Fibroblast of skin of right quadriceps (primary cell): ENCODE results near the gene NPAS3.
"Not testable (repeated sequence)": the region's sequence is repeated elsewhere in the genome, so short reads cannot be mapped to it uniquely, and the experiment has no call there.

ENCODE experiments used
- DNase-seq: peaks from one replicate; pipeline ENCODE4 v3.0.0-alpha.2; 2013

NPAS3 gene

GRCh38 chr14:33088274-33088673, 149.6 kb downstream of the NPAS3 start:
- DNase-seq, result not testable (repeated sequence)

- no peak for DNase-seq
Observed at GRCh38 chr14:33098016-33098415, 159.3 kb downstream of the NPAS3 start.

- no peak for DNase-seq
Observed at GRCh38 chr14:33103489-33103888, 164.8 kb downstream of the NPAS3 start.

- no peak for DNase-seq
Observed at GRCh38 chr14:33103966-33104365, 165.3 kb downstream of the NPAS3 start.

GRCh38 chr14:33110737-33111443, 172.2 kb downstream of the NPAS3 start:
- no peak for DNase-seq

- DNase-seq, result no peak
Observed at GRCh38 chr14:33114331-33114730, 175.7 kb downstream of the NPAS3 start.

GRCh38 chr14:33118668-33119067, 180.0 kb downstream of the NPAS3 start:
- no peak for DNase-seq

- DNase-seq, result peak; percentile 78
Observed at GRCh38 chr14:33120341-33120740, 181.7 kb downstream of the NPAS3 start.

GRCh38 chr14:33120966-33121365, 182.3 kb downstream of the NPAS3 start:
- DNase-seq, result no peak

- DNase-seq, result no peak
Observed at GRCh38 chr14:33123281-33123680, 184.6 kb downstream of the NPAS3 start.

GRCh38 chr14:33126433-33126832, 187.8 kb downstream of the NPAS3 start:
- no peak for DNase-seq

GRCh38 chr14:33127531-33127930, 188.9 kb downstream of the NPAS3 start:
- DNase-seq, result peak; percentile 21

GRCh38 chr14:33131801-33132200, 193.1 kb downstream of the NPAS3 start:
- no peak for DNase-seq

GRCh38 chr14:33134162-33134561, 195.5 kb downstream of the NPAS3 start:
- no peak for DNase-seq

- DNase-seq, result no peak
Observed at GRCh38 chr14:33134975-33135374, 196.3 kb downstream of the NPAS3 start.

GRCh38 chr14:33150666-33151428, 212.2 kb downstream of the NPAS3 start:
- no peak for DNase-seq

GRCh38 chr14:33163109-33163508, 224.4 kb downstream of the NPAS3 start:
- DNase-seq, result no peak

GRCh38 chr14:33163600-33163999, 224.9 kb downstream of the NPAS3 start:
- no peak for DNase-seq

- DNase-seq, result no peak
Observed at GRCh38 chr14:33165144-33165925, 226.7 kb downstream of the NPAS3 start.

GRCh38 chr14:33165926-33166289, 227.2 kb downstream of the NPAS3 start:
- DNase-seq, result no peak

GRCh38 chr14:33175951-33176350, 237.3 kb downstream of the NPAS3 start:
- DNase-seq, result no peak

GRCh38 chr14:33184587-33184986, 245.9 kb downstream of the NPAS3 start:
- peak; percentile 22 for DNase-seq

GRCh38 chr14:33186656-33187055, 248.0 kb downstream of the NPAS3 start:
- DNase-seq, result no peak

GRCh38 chr14:33188880-33189279, 250.2 kb downstream of the NPAS3 start:
- DNase-seq, result no peak
